OCI-LY3 (cell line): ENCODE results near the gene CHD1.

Experiments
- H2AFZ ChIP-seq: fragments of 200-600, 300-600 bp; shearing (Covaris generic); 2 replicates; pipeline ENCODE4 v1.6.0; 2014; ENCODE audit warnings: antibody characterized with exemption, low read depth, low read length
- H3K27ac ChIP-seq: fragments of 200-600, 300-600 bp; sonication (generic); 2 replicates; pipeline ENCODE4 v1.5.1; 2014; ENCODE audit warnings: mild to moderate bottlenecking, low read length, moderate library complexity, mixed read lengths
- H3K27me3 ChIP-seq: fragments of 200-600, 300-600 bp; sonication (generic); 2 replicates; pipeline ENCODE4 v1.6.1; 2014; ENCODE audit warnings: low read depth, low read length, mixed read lengths
- H3K36me3 ChIP-seq: fragments of 200-600, 300-600 bp; sonication (generic); replicated peaks from 2 replicates; pipeline ENCODE3; 2014; ENCODE audit warnings: low read depth, low read length, mixed read lengths
- H3K4me1 ChIP-seq: fragments of 300-600, 200-600 bp; sonication (generic); 2 replicates; pipeline ENCODE4 v1.6.1; 2014; ENCODE audit warnings: low read length, mixed read lengths
- H3K4me2 ChIP-seq: fragments of 200-600, 300-600 bp; sonication (generic); 2 replicates; pipeline ENCODE4 v1.6.1; 2014; ENCODE audit warnings: low read length, mixed read lengths
- H3K4me3 ChIP-seq: fragments of 300-600, 200-600 bp; sonication (generic); 2 replicates; pipeline ENCODE4 v1.5.1; 2014; ENCODE audit warnings: antibody characterized with exemption, mild to moderate bottlenecking, low read length, moderate library complexity
- H3K79me2 ChIP-seq: fragments of 300-600, 200-600 bp; shearing (Covaris generic); 2 replicates; pipeline ENCODE4 v1.6.1; 2014; ENCODE audit warnings: mild to moderate bottlenecking, low read length, mixed read lengths
- H3K9ac ChIP-seq: fragments of 300-600, 200-600 bp; shearing (Covaris generic); 2 replicates; pipeline ENCODE4 v1.6.0; 2014; ENCODE audit warnings: mild to moderate bottlenecking, low read length, moderate library complexity
- H3K9me3 ChIP-seq: fragments of 200-600, 300-600 bp; shearing (Covaris generic); 2 replicates; pipeline ENCODE4 v1.6.1; 2014; ENCODE audit warnings: low read length, mixed read lengths; ENCODE audit not compliant: insufficient read depth
- H4K20me1 ChIP-seq: fragments of 200-600, 300-600 bp; sonication (generic); 2 replicates; pipeline ENCODE4 v1.6.1; 2016; ENCODE audit warnings: low read length, mixed read lengths; ENCODE audit not compliant: insufficient read depth
- EZH2phosphoT487 ChIP-seq: fragments of 200-600 bp; shearing (Covaris generic); IDR thresholded peaks from 2 replicates; pipeline ENCODE4 v1.6.1; 2018; ENCODE audit warnings: antibody characterized with exemption, mixed run types, low read depth
- TF ChIP-seq, protein P1 (sequence below): fragments of 200-600, 300-600 bp; sonication (generic); IDR thresholded peaks from 2 replicates; pipeline ENCODE4 v1.5.1; 2014; ENCODE audit warnings: antibody characterized with exemption, low read length, low read depth

The CHD1 gene

DNA sequence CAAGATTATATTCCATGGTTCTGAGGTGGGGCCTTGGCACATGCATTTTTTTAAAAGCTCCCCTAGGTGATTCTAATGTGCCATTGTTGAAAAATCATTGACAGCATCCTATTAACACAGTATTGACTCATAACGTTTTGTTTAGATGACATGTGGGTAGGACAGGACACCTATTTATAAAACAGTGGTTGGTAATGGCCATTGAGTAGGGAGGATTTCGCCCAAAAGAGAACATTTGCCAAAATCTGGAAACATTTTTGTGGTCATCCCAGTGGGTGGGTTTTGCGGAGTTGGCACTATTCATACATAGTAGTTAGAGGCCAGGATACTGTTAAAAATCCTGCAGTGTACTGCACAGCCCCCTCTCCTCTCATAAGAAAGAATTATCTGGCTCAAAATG lies 6.4 kb upstream of the CHD1 start:
- peaks cover 16% of the 10 kb centered on the region for H3K79me2 ChIP-seq
- no peak overlapping the region for H3K9ac ChIP-seq
- H4K20me1 ChIP-seq, result peaks cover 2% of the 10 kb centered on the region
- no peaks in the 10 kb centered on the region for H3K9me3 ChIP-seq
- no peak overlapping the region for H3K27ac ChIP-seq
- no peak overlapping the region for H3K4me3 ChIP-seq
- H3K36me3 ChIP-seq, result no peaks in the 10 kb centered on the region
- no peak overlapping the region for H2AFZ ChIP-seq
- H3K4me2 ChIP-seq, result no peak overlapping the region
- peaks cover 27% of the 10 kb centered on the region for H3K4me1 ChIP-seq
- no peak for TF ChIP-seq EZH2phosphoT487
- TF ChIP-seq, protein P1, sequence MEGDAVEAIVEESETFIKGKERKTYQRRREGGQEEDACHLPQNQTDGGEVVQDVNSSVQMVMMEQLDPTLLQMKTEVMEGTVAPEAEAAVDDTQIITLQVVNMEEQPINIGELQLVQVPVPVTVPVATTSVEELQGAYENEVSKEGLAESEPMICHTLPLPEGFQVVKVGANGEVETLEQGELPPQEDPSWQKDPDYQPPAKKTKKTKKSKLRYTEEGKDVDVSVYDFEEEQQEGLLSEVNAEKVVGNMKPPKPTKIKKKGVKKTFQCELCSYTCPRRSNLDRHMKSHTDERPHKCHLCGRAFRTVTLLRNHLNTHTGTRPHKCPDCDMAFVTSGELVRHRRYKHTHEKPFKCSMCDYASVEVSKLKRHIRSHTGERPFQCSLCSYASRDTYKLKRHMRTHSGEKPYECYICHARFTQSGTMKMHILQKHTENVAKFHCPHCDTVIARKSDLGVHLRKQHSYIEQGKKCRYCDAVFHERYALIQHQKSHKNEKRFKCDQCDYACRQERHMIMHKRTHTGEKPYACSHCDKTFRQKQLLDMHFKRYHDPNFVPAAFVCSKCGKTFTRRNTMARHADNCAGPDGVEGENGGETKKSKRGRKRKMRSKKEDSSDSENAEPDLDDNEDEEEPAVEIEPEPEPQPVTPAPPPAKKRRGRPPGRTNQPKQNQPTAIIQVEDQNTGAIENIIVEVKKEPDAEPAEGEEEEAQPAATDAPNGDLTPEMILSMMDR, result no peak
- H3K27me3 ChIP-seq, result no peaks in the 10 kb centered on the region

DNA sequence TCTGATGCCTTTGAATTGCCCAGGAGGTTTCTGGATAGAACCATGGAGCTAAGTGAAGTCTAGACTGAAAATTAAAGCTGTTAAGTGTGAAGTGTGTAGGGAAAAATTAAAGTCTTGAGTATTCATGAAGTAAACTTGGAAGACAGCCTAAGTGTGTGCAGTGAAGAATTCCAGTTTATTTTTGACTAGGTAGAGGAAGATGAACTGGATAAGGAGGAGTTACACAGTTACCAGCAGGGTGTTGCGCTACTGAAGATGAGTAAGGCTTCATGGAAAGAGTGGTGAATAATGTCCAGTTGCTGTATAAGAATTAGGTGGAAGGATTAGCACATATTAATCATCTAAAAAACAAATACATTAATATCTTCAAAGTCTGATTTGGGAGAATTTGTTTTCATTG lies 5.7 kb upstream of the CHD1 start:
- no peak overlapping the region for H3K27ac ChIP-seq
- TF ChIP-seq, protein P1, result no peak
- no peak for TF ChIP-seq EZH2phosphoT487
- H3K79me2 ChIP-seq, result peaks cover 21% of the 10 kb centered on the region
- H3K4me1 ChIP-seq, result peaks cover 25% of the 10 kb centered on the region
- H3K4me2 ChIP-seq, result no peak overlapping the region
- no peaks in the 10 kb centered on the region for H3K27me3 ChIP-seq
- H3K4me3 ChIP-seq, result no peak overlapping the region
- no peaks in the 10 kb centered on the region for H3K9me3 ChIP-seq
- H3K9ac ChIP-seq, result no peak overlapping the region
- no peaks in the 10 kb centered on the region for H3K36me3 ChIP-seq
- peaks cover 7% of the 10 kb centered on the region for H4K20me1 ChIP-seq
- no peak overlapping the region for H2AFZ ChIP-seq

DNA sequence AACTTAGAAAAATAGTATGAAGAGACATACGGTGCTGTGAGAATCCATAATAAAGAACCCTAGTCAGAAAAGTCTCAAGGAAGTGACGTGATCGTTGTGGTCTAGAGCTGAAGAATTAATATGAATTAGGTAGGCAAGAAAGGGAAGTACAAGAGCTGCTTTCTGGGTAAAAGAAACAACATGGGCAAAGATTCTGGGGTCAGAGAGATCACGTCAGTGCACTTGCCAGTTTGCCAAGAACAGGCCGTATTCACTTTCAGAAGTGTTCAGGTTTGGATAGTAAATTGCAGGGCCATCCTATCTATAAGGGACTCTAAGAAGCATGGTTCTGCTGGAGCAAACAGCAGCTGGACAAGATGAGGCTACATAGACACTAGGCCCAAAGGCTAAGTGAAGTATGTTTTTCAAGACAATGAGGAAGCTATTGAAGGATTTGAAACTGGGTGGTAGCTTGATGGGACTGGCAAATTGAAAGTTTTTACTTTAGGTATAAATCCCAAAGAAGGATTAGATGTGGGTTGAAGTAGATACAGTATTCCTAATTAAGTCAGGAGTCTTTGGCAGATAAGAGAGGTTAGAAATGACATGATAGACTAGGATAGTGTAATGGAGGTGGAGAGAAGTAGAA lies 4.8 kb upstream of the CHD1 start:
- Histone ChIP-seq H3K9me3 (no peaks in the 10 kb centered on the region), H3K27me3 (no peaks in the 10 kb centered on the region), H4K20me1 (peaks cover 7% of the 10 kb centered on the region), H3K4me2 (peak overlapping the region; percentile 73), H2AFZ (peak overlapping the region; percentile 49; the same call in 1 of the 2 replicates), H3K36me3 (no peaks in the 10 kb centered on the region), H3K27ac (peak overlapping the region; percentile 88), H3K79me2 (peaks cover 21% of the 10 kb centered on the region), H3K4me1 (peaks cover 25% of the 10 kb centered on the region), H3K9ac (peak overlapping the region; percentile 31), H3K4me3 (peak overlapping the region; percentile 55)
- no peak for TF ChIP-seq EZH2phosphoT487
- TF ChIP-seq, protein P1, result no peak

DNA sequence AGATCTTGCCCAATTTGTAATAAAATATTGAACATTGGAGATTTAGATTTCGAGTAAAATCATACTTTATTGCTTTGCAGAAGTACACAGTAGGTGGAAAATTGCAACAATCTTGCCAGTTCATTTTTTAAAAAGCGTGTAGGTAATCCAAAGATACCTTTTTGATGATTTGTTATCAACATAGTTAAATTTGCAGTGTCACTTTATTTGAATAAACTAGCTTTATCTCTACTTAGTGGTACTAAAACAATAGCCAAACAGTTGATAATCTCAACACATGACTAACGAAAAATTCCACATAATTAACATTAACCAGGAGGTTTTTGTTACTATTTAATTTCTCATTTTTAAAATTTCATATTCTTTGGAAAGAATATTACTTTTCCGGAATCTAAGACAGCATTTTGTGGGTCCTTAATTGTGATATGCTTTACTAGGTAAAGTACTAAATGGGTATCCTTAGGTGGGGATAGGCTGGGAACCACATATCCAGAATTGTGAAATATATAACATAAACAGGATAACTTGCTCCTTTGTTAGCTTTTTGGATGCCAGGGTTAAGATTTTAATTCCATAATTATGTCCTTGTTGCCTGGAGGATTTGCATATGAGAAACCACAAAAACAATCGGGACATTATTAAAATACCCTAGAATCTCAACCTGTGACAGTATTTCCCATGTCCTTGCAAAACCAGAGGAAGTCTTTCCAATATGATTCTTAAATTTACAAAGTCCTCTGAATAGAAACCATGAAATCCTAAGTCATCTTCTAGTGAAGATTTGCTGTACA lies 2.4 kb upstream of the CHD1 start:
- Histone ChIP-seq H3K9me3 (no peaks in the 10 kb centered on the region), H3K4me1 (peaks cover 30% of the 10 kb centered on the region), H3K27me3 (no peaks in the 10 kb centered on the region), H4K20me1 (peaks cover 14% of the 10 kb centered on the region), H3K4me2 (peak overlapping the region; percentile 81), H3K79me2 (peaks cover 45% of the 10 kb centered on the region), H2AFZ (no peak overlapping the region), H3K9ac (no peak overlapping the region), H3K27ac (no peak overlapping the region), H3K36me3 (no peaks in the 10 kb centered on the region), H3K4me3 (peak overlapping the region; percentile 95; the same call in 1 of the 2 replicates)
- TF ChIP-seq EZH2phosphoT487, result no peak
- TF ChIP-seq, protein P1, result no peak
